ENCODE data around the gene CFDP1. TPM values are rescaled to one million over a fixed set of nuclear protein-coding genes. Genes with fewer than 3 reads are reported as not detected.
A peak's percentile ranks its signal among the peaks of the same experiment; 100 is the strongest.
"Not testable (repeated sequence)": the region's sequence is repeated elsewhere in the genome, so short reads cannot be mapped to it uniquely, and the experiment has no call there.

Gene CFDP1
- total RNA-seq, 1 donor from 2014 or later, result 38.9 TPM

DNA sequence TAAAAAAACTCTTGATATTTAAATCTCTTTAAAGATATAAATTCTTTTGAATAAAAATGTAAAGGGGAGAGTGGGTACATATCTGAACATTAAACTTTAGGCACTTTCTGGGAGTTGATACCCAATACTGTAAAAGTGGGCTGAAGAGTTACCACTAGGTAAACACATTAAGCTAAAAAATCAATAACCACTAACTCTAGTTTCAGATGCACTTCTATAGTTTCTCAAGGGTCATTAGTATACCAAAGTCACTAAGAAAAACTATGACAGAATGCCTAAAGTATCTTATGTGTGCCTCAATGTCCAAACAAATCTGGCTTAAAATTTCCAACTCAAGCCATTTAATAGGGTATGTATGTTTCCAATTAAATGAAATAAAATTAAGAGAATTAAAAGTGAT, 13.1 kb upstream of the CFDP1 start:
- Mint-ChIP-seq H3K4me1 (peaks cover 2% of the 10 kb centered on the region), H3K36me3 (ENCODE audit: low read depth) (peaks cover 21% of the 10 kb centered on the region), H3K4me3 (no peak overlapping the region), H3K9me3 (no peaks in the 10 kb centered on the region), H3K27ac (no peak overlapping the region), H3K27me3 (no peaks in the 10 kb centered on the region)
- no peak for DNase-seq
- intact Hi-C loops (cut with micrococcal nuclease), result no loop called here

DNA sequence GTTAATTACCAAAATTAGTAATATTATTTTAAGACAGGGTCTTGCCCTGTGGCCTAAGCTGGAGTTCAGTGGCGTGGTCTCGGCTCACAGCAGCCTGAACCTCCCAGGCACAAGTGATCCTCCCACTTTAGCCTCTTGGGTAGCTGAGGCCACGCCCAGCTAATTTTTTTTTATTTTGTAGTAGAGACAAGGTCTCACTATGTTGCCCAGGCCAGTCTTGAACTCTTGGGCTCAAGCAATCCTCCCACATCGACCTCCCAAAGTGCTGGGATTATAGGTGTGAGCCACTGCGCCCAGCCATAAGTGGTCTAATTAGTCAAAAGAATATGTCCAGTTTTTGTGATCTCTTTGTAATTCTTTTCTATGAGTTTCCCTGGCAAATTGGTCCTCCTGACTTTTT, 12.0 kb upstream of the CFDP1 start:
- Mint-ChIP-seq H3K27ac (no peak overlapping the region), H3K27me3 (no peaks in the 10 kb centered on the region), H3K4me3 (no peak overlapping the region), H3K36me3 (ENCODE audit: low read depth) (peaks cover 10% of the 10 kb centered on the region), H3K4me1 (no peaks in the 10 kb centered on the region), H3K9me3 (no peaks in the 10 kb centered on the region)
- intact Hi-C loops (cut with micrococcal nuclease), result no loop called here
- no peak for DNase-seq

- DNase-seq, result no peak
- peaks cover 3% of the 10 kb centered on the region for H3K36me3 Mint-ChIP-seq (ENCODE audit: low read depth)
- no peaks in the 10 kb centered on the region for H3K27me3 Mint-ChIP-seq
- H3K9me3 Mint-ChIP-seq, result no peaks in the 10 kb centered on the region
- no peak overlapping the region for H3K4me3 Mint-ChIP-seq
- H3K4me1 Mint-ChIP-seq, result no peaks in the 10 kb centered on the region
- H3K27ac Mint-ChIP-seq, result no peak overlapping the region
- intact Hi-C loops (cut with micrococcal nuclease), result no loop called here
Observed at GRCh38 chr16:75443298-75443697, 10.0 kb upstream of the CFDP1 start.

GRCh38 chr16:75433732-75434413, 570 bp upstream of the CFDP1 start:
- Mint-ChIP-seq H3K9me3 (peaks cover 3% of the 10 kb centered on the region), H3K4me3 (peak overlapping the region; percentile 83), H3K36me3 (ENCODE audit: low read depth) (peaks cover 13% of the 10 kb centered on the region), H3K27me3 (no peaks in the 10 kb centered on the region), H3K27ac (peak overlapping the region; percentile 94), H3K4me1 (peaks cover 23% of the 10 kb centered on the region)
- intact Hi-C loops (cut with micrococcal nuclease), result loop anchor here (1.0 to 10.0 kb wide), 9 partner anchors 30 to 1757 kb away; partner anchors contain the start of genes ADAT1, GABARAPL2, MON1B and TMEM170A
- DNase-seq, result peak; percentile 93

GRCh38 chr16:75429621-75430403, 3.5 kb downstream of the CFDP1 start:
- intact Hi-C loops (cut with micrococcal nuclease), result loop anchor here (10.0 kb wide), 1 partner anchor 445 kb away; the partner anchor contains the start of gene WDR59
- no peaks in the 10 kb centered on the region for H3K27me3 Mint-ChIP-seq
- DNase-seq, result no peak
- peaks cover 19% of the 10 kb centered on the region for H3K36me3 Mint-ChIP-seq (ENCODE audit: low read depth)
- H3K9me3 Mint-ChIP-seq, result no peaks in the 10 kb centered on the region
- no peak overlapping the region for H3K4me3 Mint-ChIP-seq
- peaks cover 24% of the 10 kb centered on the region for H3K4me1 Mint-ChIP-seq
- no peak overlapping the region for H3K27ac Mint-ChIP-seq

- Mint-ChIP-seq H3K4me1 (peaks cover 14% of the 10 kb centered on the region), H3K36me3 (ENCODE audit: low read depth) (peaks cover 15% of the 10 kb centered on the region)
- H3K27ac Mint-ChIP-seq; intact Hi-C loops (cut with micrococcal nuclease); H3K9me3 Mint-ChIP-seq; H3K4me3 Mint-ChIP-seq; DNase-seq; H3K27me3 Mint-ChIP-seq: not testable (repeated sequence)
Observed at GRCh38 chr16:75426524-75426923, 6.8 kb downstream of the CFDP1 start.

GRCh38 chr16:75424105-75424762, 9.1 kb downstream of the CFDP1 start:
- H3K4me1 Mint-ChIP-seq, result peaks cover 24% of the 10 kb centered on the region
- not testable (repeated sequence) for DNase-seq; H3K27ac Mint-ChIP-seq; H3K36me3 Mint-ChIP-seq (ENCODE audit: low read depth); H3K4me3 Mint-ChIP-seq; H3K9me3 Mint-ChIP-seq; H3K27me3 Mint-ChIP-seq
- intact Hi-C loops (cut with micrococcal nuclease), result loop anchor here (5.0 kb wide), 1 partner anchor 38 kb away; the partner anchor contains the start of gene TMEM170A

DNA sequence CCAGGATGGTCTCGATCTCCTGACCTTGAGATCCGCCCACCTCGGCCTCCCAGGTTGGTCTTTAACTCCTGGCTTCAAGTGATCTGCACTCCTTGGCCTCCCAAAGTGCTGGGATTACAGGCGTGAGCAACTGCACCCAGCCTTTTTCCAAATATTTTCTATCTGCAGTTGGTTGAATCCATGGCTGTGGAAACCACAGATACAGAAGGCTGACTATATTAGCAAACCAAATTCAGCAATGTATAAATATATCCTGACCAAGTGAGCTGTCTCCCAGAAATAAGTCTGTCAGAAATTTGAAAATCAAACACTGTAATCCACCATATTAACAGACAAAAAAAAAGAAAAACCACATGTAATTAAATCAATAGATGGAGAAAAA, 9.6 kb downstream of the CFDP1 start:
- no peak for DNase-seq
- no peaks in the 10 kb centered on the region for H3K27me3 Mint-ChIP-seq
- peaks cover 6% of the 10 kb centered on the region for H3K36me3 Mint-ChIP-seq (ENCODE audit: low read depth)
- no peaks in the 10 kb centered on the region for H3K9me3 Mint-ChIP-seq
- H3K4me1 Mint-ChIP-seq, result peaks cover 24% of the 10 kb centered on the region
- H3K4me3 Mint-ChIP-seq, result no peak overlapping the region
- intact Hi-C loops (cut with micrococcal nuclease), result loop anchor here (5.0 kb wide), 1 partner anchor 39 kb away; the partner anchor contains the start of gene TMEM170A
- H3K27ac Mint-ChIP-seq, result no peak overlapping the region

DNA sequence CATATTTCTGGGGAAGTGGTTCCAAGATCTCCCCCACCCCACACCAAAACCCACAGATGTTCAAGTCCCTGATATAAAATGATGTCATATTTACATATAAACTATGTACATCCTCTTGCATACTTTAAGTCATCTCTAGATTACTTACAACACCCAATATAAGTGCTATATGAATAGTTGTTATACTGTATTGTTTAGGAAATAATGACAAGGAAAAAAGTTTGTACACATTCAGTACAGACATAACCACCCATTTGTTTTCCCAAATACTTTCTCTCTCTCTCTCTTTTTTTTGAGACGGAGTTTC, 11.5 kb downstream of the CFDP1 start:
- intact Hi-C loops (cut with micrococcal nuclease), result loop anchor here (5.0 kb wide), 1 partner anchor 41 kb away; the partner anchor contains the start of gene TMEM170A

GRCh38 chr16:75420987-75421819, 12.1 kb downstream of the CFDP1 start:
- intact Hi-C loops (cut with micrococcal nuclease), result loop anchor here (5.0 kb wide), 1 partner anchor 41 kb away; the partner anchor contains the start of gene TMEM170A
- Mint-ChIP-seq H3K36me3 (ENCODE audit: low read depth) (no peaks in the 10 kb centered on the region), H3K27ac (peak overlapping the region; percentile 2), H3K9me3 (no peaks in the 10 kb centered on the region), H3K27me3 (no peaks in the 10 kb centered on the region), H3K4me1 (peaks cover 15% of the 10 kb centered on the region), H3K4me3 (peak overlapping the region; percentile 67)
- DNase-seq, result peak; percentile 76

More for the DNA sequence above, 11.5 kb downstream of the CFDP1 start:
- H3K27ac Mint-ChIP-seq, result peak overlapping the region; percentile 2
- peaks cover 19% of the 10 kb centered on the region for H3K4me1 Mint-ChIP-seq
- H3K9me3 Mint-ChIP-seq, result no peaks in the 10 kb centered on the region
- DNase-seq, result no peak
- peak overlapping the region; percentile 0 for H3K4me3 Mint-ChIP-seq
- peaks cover 3% of the 10 kb centered on the region for H3K36me3 Mint-ChIP-seq (ENCODE audit: low read depth)
- H3K27me3 Mint-ChIP-seq, result no peaks in the 10 kb centered on the region

GRCh38 chr16:75416904-75417565, 16.3 kb downstream of the CFDP1 start:
- H3K9me3 Mint-ChIP-seq, result no peaks in the 10 kb centered on the region
- no peaks in the 10 kb centered on the region for H3K27me3 Mint-ChIP-seq
- no peak for DNase-seq
- peaks cover 10% of the 10 kb centered on the region for H3K36me3 Mint-ChIP-seq (ENCODE audit: low read depth)
- H3K4me3 Mint-ChIP-seq, result no peak overlapping the region
- intact Hi-C loops (cut with micrococcal nuclease), result no loop called here
- peaks cover 29% of the 10 kb centered on the region for H3K4me1 Mint-ChIP-seq
- no peak overlapping the region for H3K27ac Mint-ChIP-seq

DNA sequence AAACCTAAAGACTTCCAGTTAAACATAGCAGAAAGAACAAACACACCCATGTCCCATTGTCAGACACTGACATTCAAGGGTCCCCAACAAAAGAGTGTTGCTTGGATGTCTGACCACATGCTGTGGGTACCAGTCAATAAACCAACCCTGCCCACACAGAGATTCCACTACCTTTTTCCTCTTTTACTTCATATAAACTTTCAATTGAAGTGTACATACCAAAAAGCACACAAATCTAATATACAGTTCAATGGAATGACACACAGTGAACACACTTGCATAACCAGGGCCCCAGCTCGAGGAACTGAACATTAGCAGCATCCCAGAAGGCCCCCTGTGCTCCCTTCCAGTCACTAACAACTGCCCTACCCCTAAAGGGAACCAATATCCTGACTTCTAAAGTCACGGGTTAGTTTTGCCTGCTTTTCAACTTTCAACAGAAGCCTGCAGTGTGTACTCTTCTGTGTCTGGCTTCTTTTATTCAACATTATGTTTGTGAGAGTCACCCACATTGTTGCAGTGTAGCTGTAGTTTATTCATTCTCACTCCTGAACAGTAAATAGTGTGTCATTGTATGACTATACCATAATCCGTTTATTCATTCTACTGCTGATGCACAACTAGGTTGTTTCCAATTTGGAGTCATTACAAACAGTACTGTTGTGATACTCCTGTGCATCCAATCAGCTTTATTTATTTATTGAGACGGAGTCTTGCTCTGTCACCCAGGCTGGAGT, 18.0 kb downstream of the CFDP1 start:
- intact Hi-C loops (cut with micrococcal nuclease), result no loop called here
- no peak for DNase-seq
- H3K4me3 Mint-ChIP-seq, result no peak overlapping the region
- H3K36me3 Mint-ChIP-seq (ENCODE audit: low read depth), result peaks cover 18% of the 10 kb centered on the region
- peaks cover 17% of the 10 kb centered on the region for H3K4me1 Mint-ChIP-seq
- H3K27me3 Mint-ChIP-seq, result no peaks in the 10 kb centered on the region
- peak overlapping the region; percentile 48 for H3K27ac Mint-ChIP-seq
- no peaks in the 10 kb centered on the region for H3K9me3 Mint-ChIP-seq
